CD4-positive, alpha-beta T cell (primary cell): ENCODE results near the gene SULF2. TPM values are rescaled to one million over a fixed set of nuclear protein-coding genes. Genes with fewer than 3 reads are reported as not detected.

Experiments used
- ATAC-seq: fragments of 200-7000 bp; cut with Tn5 transposase; one replicate; pipeline ENCODE4 v1.10.0; 2022; ENCODE audit warnings: mild to moderate bottlenecking; ENCODE audit not compliant: poor library complexity
- CTCF ChIA-PET: fragments of 350-600 bp; sonication (Branson Sonifier 250); formaldehyde crosslinking; loops from one replicate; lab custom pipeline; 2021; ENCODE audit warnings: antibody characterized with exemption, inconsistent platforms; lab: Charles Lee
- POLR2A ChIA-PET: fragments of 350-600 bp; sonication (Branson Sonifier 250); formaldehyde crosslinking; loops from one replicate; lab custom pipeline; 2021; ENCODE audit warnings: antibody characterized with exemption, inconsistent platforms; lab: Charles Lee
- DNase-seq, 14 experiments: peaks; one replicate each; pipeline ENCODE4 v3.0.0-alpha.2; 2013 to 2020; ENCODE audit warnings: mixed read lengths in 2 of 14
- H3K27ac ChIP-seq, 2 donors: one replicate each; pipeline versions ENCODE4 v1.5.1 to v1.7.0; 2013; ENCODE audit warnings: low read length in 2 of 2, low read depth in 1 of 2, mild to moderate bottlenecking in 1 of 2
- H3K27me3 ChIP-seq, 2 experiments: 1 replicate in 1 of 2; 2 replicates in 1 of 2; pipeline versions ENCODE4 v1.6.1 to v1.7.0; 2013; ENCODE audit warnings: low read length in 2 of 2, control low read depth in 1 of 2, mild to moderate bottlenecking in 1 of 2, moderate library complexity in 1 of 2; ENCODE audit not compliant: insufficient read depth in 2 of 2, control insufficient read depth in 1 of 2
- H3K36me3 ChIP-seq: one replicate; pipeline ENCODE4 v1.6.1; 2013; ENCODE audit warnings: low read length, control low read depth; ENCODE audit not compliant: insufficient read depth
- H3K4me1 ChIP-seq: one replicate; pipeline ENCODE4 v1.6.1; 2013; ENCODE audit warnings: low read length, control low read depth; ENCODE audit not compliant: insufficient read depth
- H3K4me3 ChIP-seq: one replicate; pipeline ENCODE4 v1.5.1; 2013; ENCODE audit warnings: mild to moderate bottlenecking, low read length, moderate library complexity
- H3K9me3 ChIP-seq, 2 experiments: 1 replicate in 1 of 2; 2 replicates in 1 of 2; pipeline versions ENCODE4 v1.6.1 to v1.7.0; 2013; ENCODE audit warnings: low read length in 2 of 2, mild to moderate bottlenecking in 2 of 2, control low read depth in 1 of 2, moderate library complexity in 1 of 2; ENCODE audit not compliant: control insufficient read depth in 1 of 2, insufficient read depth in 1 of 2
- H3K27ac Mint-ChIP-seq: one replicate; pipeline ENCODE4 v1.8.0; 2020; ENCODE audit warnings: mixed read lengths
- H3K27me3 Mint-ChIP-seq: one replicate; pipeline ENCODE4 v1.8.0; 2021; ENCODE audit warnings: mixed read lengths
- H3K36me3 Mint-ChIP-seq: one replicate; pipeline ENCODE4 v1.8.0; 2021; ENCODE audit warnings: low read depth, mixed read lengths
- H3K4me1 Mint-ChIP-seq: one replicate; pipeline ENCODE4 v1.8.0; 2021; ENCODE audit warnings: low read depth, mixed read lengths
- H3K4me3 Mint-ChIP-seq: one replicate; pipeline ENCODE4 v1.8.0; 2020; ENCODE audit warnings: mild to moderate bottlenecking, mixed read lengths
- H3K9me3 Mint-ChIP-seq: one replicate; pipeline ENCODE4 v1.8.0; 2020; ENCODE audit warnings: mixed read lengths
- CTCF ChIP-seq: fragments of 200-600 bp; IDR thresholded peaks from one replicate; pipeline ENCODE4 v1.8.0; 2022; ENCODE audit warnings: antibody characterized with exemption, mild to moderate bottlenecking
- intact Hi-C, 2 experiments: fragments of 100-400 bp; cut with DNase I in 1 of 2; cut with micrococcal nuclease in 1 of 2; formaldehyde crosslinking; loops; one replicate each; pipeline versions ENCODE4 v1.15.1 to v1.9.0; 2023 to 2025; cut with DNase I, micrococcal nuclease
- total RNA-seq, 174 experiments: library from RNA in 2 of 174; stranded (reverse) in 2 of 174; gene quantifications; one replicate each; pipeline ENCODE4 v1.2.3 and lab custom pipeline; 2021 to 2026

Gene SULF2
- total RNA-seq, 2 experiments from 2014 or later: 1.5 to 2.8 TPM

GRCh38 chr20:47723322-47723721 lies 62.0 kb downstream of the SULF2 start:
- intact Hi-C loops: no loop called here
- H3K4me1 ChIP-seq: peaks cover 28% of the 10 kb centered on the region
- Mint-ChIP-seq H3K27ac (no peak overlapping the region), H3K27me3 (no peaks in the 10 kb centered on the region), H3K4me3 (no peak overlapping the region), H3K4me1 (peaks cover 34% of the 10 kb centered on the region), H3K36me3 (no peaks in the 10 kb centered on the region), H3K9me3 (no peaks in the 10 kb centered on the region)
- no peaks in the 10 kb centered on the region for H3K27me3 ChIP-seq
- DNase-seq (no peak), ATAC-seq (no peak)
- H3K36me3 ChIP-seq: no peaks in the 10 kb centered on the region
- ChIA-PET POLR2A (no interaction called here), CTCF (no interaction called here)
- no peak overlapping the region for H3K27ac ChIP-seq
- TF ChIP-seq CTCF: no peak
- H3K4me3 ChIP-seq: no peak overlapping the region
- H3K9me3 ChIP-seq: no peaks in the 10 kb centered on the region

- ChIA-PET POLR2A (interaction anchor here (0.7 kb wide), 1 partner anchor 496 kb away, joined by 4 read pairs; no protein-coding TSS in a partner anchor), CTCF (no interaction called here)
- Mint-ChIP-seq H3K4me3 (no peak overlapping the region), H3K27ac (no peak overlapping the region), H3K9me3 (no peaks in the 10 kb centered on the region), H3K36me3 (no peaks in the 10 kb centered on the region), H3K27me3 (no peaks in the 10 kb centered on the region), H3K4me1 (peaks cover 14% of the 10 kb centered on the region)
- Histone ChIP-seq H3K4me1 (peaks cover 7% of the 10 kb centered on the region), H3K36me3 (no peaks in the 10 kb centered on the region), H3K27me3 (no peaks in the 10 kb centered on the region), H3K4me3 (no peak overlapping the region), H3K27ac (no peak overlapping the region), H3K9me3 (no peaks in the 10 kb centered on the region)
- DNase-seq (no peak), ATAC-seq (no peak)
- intact Hi-C loops: no loop called here
- no peak for TF ChIP-seq CTCF
Measured at GRCh38 chr20:47720636-47721427, 64.4 kb downstream of the SULF2 start.

GRCh38 chr20:47719625-47720024 lies 65.7 kb downstream of the SULF2 start:
- POLR2A ChIA-PET: no interaction called here
- Histone ChIP-seq H3K4me1 (no peaks in the 10 kb centered on the region), H3K27me3 (no peaks in the 10 kb centered on the region), H3K4me3 (no peak overlapping the region), H3K9me3 (no peaks in the 10 kb centered on the region), H3K27ac (no peak overlapping the region), H3K36me3 (no peaks in the 10 kb centered on the region)
- TF ChIP-seq CTCF: no peak
- H3K36me3 Mint-ChIP-seq: no peaks in the 10 kb centered on the region
- H3K4me3 Mint-ChIP-seq: no peak overlapping the region
- ATAC-seq: no peak
- peaks cover 7% of the 10 kb centered on the region for H3K27me3 Mint-ChIP-seq
- no peak for DNase-seq
- no peaks in the 10 kb centered on the region for H3K9me3 Mint-ChIP-seq
- no peak overlapping the region for H3K27ac Mint-ChIP-seq
- intact Hi-C loops: no loop called here
- peaks cover 3% of the 10 kb centered on the region for H3K4me1 Mint-ChIP-seq
- CTCF ChIA-PET: no interaction called here
